Measurements from ENCODE around the gene CCL19. TPM values are rescaled to one million over a fixed set of nuclear protein-coding genes. Genes with fewer than 3 reads are reported as not detected.

The CCL19 gene
- total RNA-seq, 4 donors from 2014 or later, result not detected

DNA sequence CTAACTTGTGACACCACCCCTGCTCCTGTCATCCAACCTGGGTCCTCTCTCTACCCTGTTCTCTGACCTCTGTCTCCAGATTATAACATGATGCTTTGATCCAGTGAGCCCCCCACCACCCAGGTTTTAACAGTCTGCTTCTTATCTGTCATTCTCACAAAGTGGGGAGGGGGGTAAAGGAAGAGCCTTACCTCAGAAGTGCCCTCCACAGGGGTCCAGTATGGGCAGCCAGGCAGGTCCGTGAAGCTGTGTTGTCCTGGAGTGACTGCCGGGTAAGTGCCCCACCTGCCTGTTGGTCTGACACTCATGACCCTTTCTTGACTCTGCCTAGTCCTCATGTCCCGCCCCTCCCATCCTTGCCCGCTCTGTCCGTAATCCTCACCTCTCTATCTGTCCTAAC, 35.7 kb downstream of the CCL19 start:
- H3K36me3 ChIP-seq, result no peaks in the 10 kb centered on the region
- in situ Hi-C loops (cut with MboI; ENCODE audit: low pct_ligation_motif_present in 1 of 4, low pct_unique_long_range_greater_than_20kb in 1 of 4, low sequenced_read_pairs in 3 of 4) (no loop called here), intact Hi-C loops (cut with DNase I; ENCODE audit: low total_unique reads) (loop anchor here (10.0 kb wide), 1 partner anchor 429 kb away; no protein-coding TSS in a partner anchor)
- 82 to 90% methylated on average over 2 to 4 of the region's 5 CpGs for WGBS, 2 donors (ENCODE audit: low coverage in 1 of 2)
- no peak for DNase-seq
- no peaks in the 10 kb centered on the region for H3K9me3 ChIP-seq
- peaks cover 18 to 51% (median 41%) of the 10 kb centered on the region in 4 donors for H3K4me1 ChIP-seq
- TF ChIP-seq CTCF (IDR thresholded peaks at IDR 0.05) (no peak), POLR2AphosphoS5 (IDR thresholded peaks at IDR 0.05) (no peak), POLR2A (IDR thresholded peaks at IDR 0.05) (no peak), EP300 (IDR thresholded peaks at IDR 0.05; ENCODE audit: low read depth) (no peak)
- no peak overlapping the region for H3K4me3 ChIP-seq
- H3K27me3 ChIP-seq, result no peaks in the 10 kb centered on the region
- peak overlapping the region; percentile 24 to 89 (median 86) for H3K27ac ChIP-seq

GRCh38 chr9:34654323-34655051, 36.6 kb downstream of the CCL19 start:
- Histone ChIP-seq H3K4me3 (no peak overlapping the region), H3K27ac (peak overlapping the region; percentile 82 to 89 (median 86)), H3K36me3 (peaks cover 0 to 3% (median 1%) of the 10 kb centered on the region in 4 donors), H3K4me1 (peaks cover 18 to 47% (median 39%) of the 10 kb centered on the region in 4 donors), H3K9me3 (no peaks in the 10 kb centered on the region), H3K27me3 (no peaks in the 10 kb centered on the region)
- TF ChIP-seq POLR2A (IDR thresholded peaks at IDR 0.05) (peak; percentile 7), POLR2AphosphoS5 (IDR thresholded peaks at IDR 0.05) (peak in 2 of 3 donors; percentile 30 to 47), EP300 (IDR thresholded peaks at IDR 0.05; ENCODE audit: low read depth) (no peak), CTCF (IDR thresholded peaks at IDR 0.05) (no peak)
- in situ Hi-C loops (cut with MboI; ENCODE audit: low pct_ligation_motif_present in 1 of 4, low pct_unique_long_range_greater_than_20kb in 1 of 4, low sequenced_read_pairs in 3 of 4), result no loop called here
- WGBS, 2 donors (ENCODE audit: low coverage in 1 of 2), result 55% methylated on average over 11 of the region's 11 CpGs; no CpG with 5 or more reads in 1 of the 2 donors
- intact Hi-C loops (cut with DNase I; ENCODE audit: low total_unique reads), result loop anchor here (10.0 kb wide), 1 partner anchor 430 kb away; no protein-coding TSS in a partner anchor
- DNase-seq, result peak; percentile 51

- Histone ChIP-seq H3K36me3 (peaks cover 0 to 14% (median 4%) of the 10 kb centered on the region in 4 donors), H3K27ac (peak overlapping the region; percentile 82 to 89 (median 86)), H3K9me3 (no peaks in the 10 kb centered on the region), H3K4me1 (peaks cover 18 to 45% (median 38%) of the 10 kb centered on the region in 4 donors), H3K27me3 (no peaks in the 10 kb centered on the region), H3K4me3 (no peak overlapping the region)
- in situ Hi-C loops (cut with MboI; ENCODE audit: low pct_ligation_motif_present in 1 of 4, low pct_unique_long_range_greater_than_20kb in 1 of 4, low sequenced_read_pairs in 3 of 4), result no loop called here
- no peak for DNase-seq
- WGBS, 2 donors (ENCODE audit: low coverage in 1 of 2), result 42 to 53% methylated on average over 5 to 11 of the region's 11 CpGs
- TF ChIP-seq POLR2AphosphoS5 (IDR thresholded peaks at IDR 0.05) (no peak), POLR2A (IDR thresholded peaks at IDR 0.05) (no peak)
- intact Hi-C loops (cut with DNase I; ENCODE audit: low total_unique reads), result loop anchor here (10.0 kb wide), 1 partner anchor 431 kb away; no protein-coding TSS in a partner anchor
These were observed 37.7 kb downstream of the CCL19 start for GRCh38 chr9:34653151-34654072.

GRCh38 chr9:34652602-34653000, 38.5 kb downstream of the CCL19 start:
- TF ChIP-seq POLR2A (IDR thresholded peaks at IDR 0.05), result no peak
- TF ChIP-seq EP300 (IDR thresholded peaks at IDR 0.05; ENCODE audit: low read depth), result no peak
- no peak for TF ChIP-seq CTCF (IDR thresholded peaks at IDR 0.05)
- H3K27me3 ChIP-seq, result no peaks in the 10 kb centered on the region
- H3K36me3 ChIP-seq, result peaks cover 0 to 14% (median 4%) of the 10 kb centered on the region in 4 donors
- H3K4me3 ChIP-seq, result peak overlapping the region in 3 of 4 donors; percentile 11 to 36 (median 31)
- intact Hi-C loops (cut with DNase I; ENCODE audit: low total_unique reads), result loop anchor here (10.0 kb wide), 1 partner anchor 432 kb away; no protein-coding TSS in a partner anchor
- in situ Hi-C loops (cut with MboI; ENCODE audit: low pct_ligation_motif_present in 1 of 4, low pct_unique_long_range_greater_than_20kb in 1 of 4, low sequenced_read_pairs in 3 of 4), result no loop called here
- H3K27ac ChIP-seq, result peak overlapping the region; percentile 82 to 89 (median 86)
- no peak for DNase-seq
- peaks cover 24 to 53% (median 43%) of the 10 kb centered on the region in 4 donors for H3K4me1 ChIP-seq
- WGBS, 2 donors (ENCODE audit: low coverage in 1 of 2), result 24% methylated on average over 5 of the region's 5 CpGs; no CpG with 5 or more reads in 1 of the 2 donors
- H3K9me3 ChIP-seq, result no peaks in the 10 kb centered on the region

Measured in transverse colon (tissue), 4 donors.